Measurements from ENCODE around the gene CGB3. TPM values are rescaled to one million over a fixed set of nuclear protein-coding genes. Genes with fewer than 3 reads are reported as not detected.
A peak's percentile ranks its signal among the peaks of the same experiment; 100 is the strongest.

CGB3 gene
- total and polyA plus RNA-seq, 2 of the 4 experiments (the other 2 are of a cell fraction): not detected

DNA sequence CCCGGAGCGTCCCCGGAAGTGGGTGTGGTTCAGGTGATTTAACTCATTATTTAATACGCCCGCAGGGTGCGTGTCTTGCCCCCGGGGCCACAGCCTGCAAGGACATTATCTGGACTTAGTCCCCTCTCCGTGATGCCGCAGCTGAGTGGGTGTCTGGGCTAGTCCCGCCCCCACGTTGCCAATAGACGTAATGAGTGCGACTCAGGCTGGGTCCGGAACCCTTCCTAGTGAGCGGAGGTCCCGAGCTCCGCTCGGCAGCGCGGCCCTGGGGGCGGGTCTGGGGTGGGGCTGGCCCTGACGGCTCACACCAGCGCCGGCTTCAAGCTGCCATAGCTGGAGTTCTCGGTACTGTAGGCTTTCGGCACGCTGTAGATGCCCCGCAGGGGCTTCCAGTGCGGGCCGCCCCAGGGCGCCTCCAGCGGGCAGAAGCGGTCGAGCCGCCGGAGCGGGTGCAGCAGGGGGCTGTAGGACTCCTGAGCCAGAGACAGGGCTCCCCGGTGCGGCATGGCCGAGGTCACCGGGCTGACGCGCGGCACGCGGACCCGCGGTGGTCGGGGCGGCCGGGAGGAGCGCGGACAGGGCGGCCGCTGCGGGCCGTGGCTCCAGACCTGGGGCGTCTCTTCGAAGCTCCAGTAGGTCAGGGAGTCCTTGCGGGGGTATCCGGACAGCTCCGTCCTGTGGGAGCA is 6.3 kb downstream of the CGB3 start:
- POLR2A ChIA-PET (ENCODE audit: unreplicated experiment): no interaction called here
- Histone ChIP-seq H3K4ac (ENCODE audit: low read depth, low read length) (no peak overlapping the region), H3K9ac (ENCODE audit: low read depth, low read length) (no peak overlapping the region), H4K91ac (ENCODE audit: insufficient read depth, low read depth, low read length) (no peak overlapping the region), H2AFZ (replicated peaks; ENCODE audit: low read length, poor library complexity) (peak overlapping the region; percentile 78), H3K4me3 (ENCODE audit: insufficient read depth, low read depth, low read length) (peak overlapping the region; percentile 32), H2BK5ac (ENCODE audit: low read depth, low read length, poor library complexity, severe bottlenecking) (no peak overlapping the region), H3K9me3 (ENCODE audit: control insufficient read depth, insufficient read depth, low read length) (no peaks in the 10 kb centered on the region), H3K4me1 (ENCODE audit: control insufficient read depth, insufficient read depth, low read length) (peaks cover 5% of the 10 kb centered on the region; the same call in 1 of the 2 replicates), H3K18ac (ENCODE audit: low read depth, low read length) (no peak overlapping the region), H4K20me1 (ENCODE audit: insufficient read depth, low read length) (no peaks in the 10 kb centered on the region; the same call in 1 of the 2 replicates), H3K23ac (ENCODE audit: low read depth, low read length) (peak overlapping the region; percentile 59; the same call in 1 of the 2 replicates), H4K5ac (ENCODE audit: low read depth, low read length) (no peak overlapping the region), H3K27me3 (ENCODE audit: control insufficient read depth, insufficient read depth, low read length) (peaks cover 2% of the 10 kb centered on the region; the same call in 1 of the 2 replicates), H2BK120ac (ENCODE audit: low read depth, low read length) (no peak overlapping the region), H2AK9ac (replicated peaks; ENCODE audit: low read depth, low read length, poor library complexity) (peak overlapping the region; percentile 65), H3K4me2 (ENCODE audit: low read depth, low read length) (peak overlapping the region; percentile 93), H2AK5ac (ENCODE audit: low read depth, low read length) (no peak overlapping the region), H2BK15ac (ENCODE audit: low read depth, low read length) (no peak overlapping the region), H3K56ac (ENCODE audit: extremely low read depth, insufficient read depth, low read length) (no peak overlapping the region), H3K9me1 (ENCODE audit: insufficient read depth, low read length) (0 out of 2 replicates have a peak, but pooled peaks cover 3% of the 10 kb centered on the region), H3K79me1 (ENCODE audit: low read depth in 1 of 2, low read length in 2 of 2) (no peaks in the 10 kb centered on the region; a peak in 1 of 4 replicates), H2BK20ac (ENCODE audit: low read depth, low read length) (no peak overlapping the region), H4K8ac (ENCODE audit: low read depth in 2 of 2, low read length in 2 of 2) (peak overlapping the region in 1 of 2 experiments; percentile 67; a peak in 1 of 4 replicates), H3K36me3 (ENCODE audit: control insufficient read depth, insufficient read depth, low read length) (peaks cover 25% of the 10 kb centered on the region), H3K14ac (replicated peaks; ENCODE audit: low read depth, low read length) (no peak overlapping the region), H3K27ac (ENCODE audit: insufficient read depth, low read length) (no peak overlapping the region)
- dilution Hi-C loops (cut with HindIII; ENCODE audit: low sequenced_read_pairs, unreplicated experiment) (no loop called here), intact Hi-C loops (cut with micrococcal nuclease) (no loop called here), in situ Hi-C loops (cut with MboI; ENCODE audit: low sequenced_read_pairs) (no loop called here)
- CTCF ChIA-PET: interaction anchor here (0.6 to 1.6 kb wide), 5 partner anchors 18 to 118 kb away, joined by 3 to 5 read pairs (median 4); partner anchors contain the start of genes GYS1, NUCB1 and RUVBL2
- BruUV-seq (replicated peaks): no TSS peak
- DNase-seq (peak; percentile 45), ATAC-seq (ENCODE audit: low read depth) (peak; percentile 84)
- TF ChIP-seq MAZ (IDR thresholded peaks at IDR 0.05; ENCODE audit: borderline replicate concordance, low read depth, low read length) (peak; percentile 65; the same call in 1 of the 2 replicates), RAD21 (IDR thresholded peaks at IDR 0.05; ENCODE audit: low read length) (peak; percentile 34; the same call in 1 of the 2 replicates), SMC3 (IDR thresholded peaks at IDR 0.05; ENCODE audit: low read depth, low read length) (peak; percentile 26; the same call in 1 of the 2 replicates), MXI1 (IDR thresholded peaks at IDR 0.05; ENCODE audit: borderline replicate concordance, low read depth, low read length) (peak; percentile 20; the same call in 1 of the 2 replicates), MAFK (IDR thresholded peaks at IDR 0.05; ENCODE audit: low read depth, low read length) (no peak)
- TF ChIP-seq, protein P1, sequence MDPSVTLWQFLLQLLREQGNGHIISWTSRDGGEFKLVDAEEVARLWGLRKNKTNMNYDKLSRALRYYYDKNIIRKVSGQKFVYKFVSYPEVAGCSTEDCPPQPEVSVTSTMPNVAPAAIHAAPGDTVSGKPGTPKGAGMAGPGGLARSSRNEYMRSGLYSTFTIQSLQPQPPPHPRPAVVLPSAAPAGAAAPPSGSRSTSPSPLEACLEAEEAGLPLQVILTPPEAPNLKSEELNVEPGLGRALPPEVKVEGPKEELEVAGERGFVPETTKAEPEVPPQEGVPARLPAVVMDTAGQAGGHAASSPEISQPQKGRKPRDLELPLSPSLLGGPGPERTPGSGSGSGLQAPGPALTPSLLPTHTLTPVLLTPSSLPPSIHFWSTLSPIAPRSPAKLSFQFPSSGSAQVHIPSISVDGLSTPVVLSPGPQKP (IDR thresholded peaks at IDR 0.05; ENCODE audit: borderline replicate concordance, low read depth, low read length): no peak
- TF ChIP-seq, protein P2, sequence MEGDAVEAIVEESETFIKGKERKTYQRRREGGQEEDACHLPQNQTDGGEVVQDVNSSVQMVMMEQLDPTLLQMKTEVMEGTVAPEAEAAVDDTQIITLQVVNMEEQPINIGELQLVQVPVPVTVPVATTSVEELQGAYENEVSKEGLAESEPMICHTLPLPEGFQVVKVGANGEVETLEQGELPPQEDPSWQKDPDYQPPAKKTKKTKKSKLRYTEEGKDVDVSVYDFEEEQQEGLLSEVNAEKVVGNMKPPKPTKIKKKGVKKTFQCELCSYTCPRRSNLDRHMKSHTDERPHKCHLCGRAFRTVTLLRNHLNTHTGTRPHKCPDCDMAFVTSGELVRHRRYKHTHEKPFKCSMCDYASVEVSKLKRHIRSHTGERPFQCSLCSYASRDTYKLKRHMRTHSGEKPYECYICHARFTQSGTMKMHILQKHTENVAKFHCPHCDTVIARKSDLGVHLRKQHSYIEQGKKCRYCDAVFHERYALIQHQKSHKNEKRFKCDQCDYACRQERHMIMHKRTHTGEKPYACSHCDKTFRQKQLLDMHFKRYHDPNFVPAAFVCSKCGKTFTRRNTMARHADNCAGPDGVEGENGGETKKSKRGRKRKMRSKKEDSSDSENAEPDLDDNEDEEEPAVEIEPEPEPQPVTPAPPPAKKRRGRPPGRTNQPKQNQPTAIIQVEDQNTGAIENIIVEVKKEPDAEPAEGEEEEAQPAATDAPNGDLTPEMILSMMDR (conservative IDR thresholded peaks at IDR 0.05; ENCODE audit: low read depth, low read length): peak; percentile 60
- 5% methylated on average over 30 of the region's 62 CpGs; no CpG with 5 or more reads in 1 of the 2 experiments for WGBS, 2 experiments (ENCODE audit: extremely low coverage in 2 of 2, insufficient read length in 1 of 2)

All from IMR-90 (cell line).